ENCODE measurements around the gene POLN. TPM values are rescaled to one million over a fixed set of nuclear protein-coding genes. Genes with fewer than 3 reads are reported as not detected.

POLN gene
- total and polyA plus RNA-seq, 2 of the 4 experiments (the other 2 are of a cell fraction) = 0.63 to 0.72 TPM

- POLR2A ChIA-PET (ENCODE audit: unreplicated experiment) = no interaction called here
- WGBS, 2 experiments (ENCODE audit: extremely low coverage in 2 of 2, insufficient read length in 1 of 2) = 61% methylated on average over 5 of the region's 12 CpGs; no CpG with 5 or more reads in 1 of the 2 experiments
Measured at GRCh38 chr4:2075171-2075986, 166.5 kb downstream of the POLN start.

More at GRCh38 chr4:2075171-2075986, 166.5 kb downstream of the POLN start:
- Histone ChIP-seq H3K56ac (ENCODE audit: extremely low read depth, insufficient read depth, low read length) (no peak overlapping the region), H3K27me3 (ENCODE audit: control insufficient read depth, insufficient read depth, low read length) (peaks cover 19% of the 10 kb centered on the region), H4K20me1 (ENCODE audit: insufficient read depth, low read length) (no peaks in the 10 kb centered on the region), H3K9me3 (ENCODE audit: control insufficient read depth, insufficient read depth, low read length) (no peaks in the 10 kb centered on the region), H2BK20ac (ENCODE audit: low read depth, low read length) (no peak overlapping the region), H3K27ac (ENCODE audit: insufficient read depth, low read length) (no peak overlapping the region), H3K4me3 (ENCODE audit: insufficient read depth, low read depth, low read length) (no peak overlapping the region), H3K23ac (ENCODE audit: low read depth, low read length) (no peak overlapping the region), H2BK5ac (ENCODE audit: low read depth, low read length, poor library complexity, severe bottlenecking) (no peak overlapping the region), H2AFZ (replicated peaks; ENCODE audit: low read length, poor library complexity) (no peak overlapping the region), H3K9ac (ENCODE audit: low read depth, low read length) (no peak overlapping the region), H2BK120ac (ENCODE audit: low read depth, low read length) (no peak overlapping the region), H3K9me1 (ENCODE audit: insufficient read depth, low read length) (no peaks in the 10 kb centered on the region), H4K8ac (ENCODE audit: low read depth in 2 of 2, low read length in 2 of 2) (no peak overlapping the region), H4K5ac (ENCODE audit: low read depth, low read length) (no peak overlapping the region), H2AK9ac (replicated peaks; ENCODE audit: low read depth, low read length, poor library complexity) (no peak overlapping the region), H4K91ac (ENCODE audit: insufficient read depth, low read depth, low read length) (no peak overlapping the region), H3K14ac (replicated peaks; ENCODE audit: low read depth, low read length) (no peak overlapping the region), H2BK15ac (ENCODE audit: low read depth, low read length) (no peak overlapping the region), H3K79me1 (ENCODE audit: low read depth in 1 of 2, low read length in 2 of 2) (no peaks in the 10 kb centered on the region), H3K4me1 (ENCODE audit: control insufficient read depth, insufficient read depth, low read length) (no peaks in the 10 kb centered on the region), H3K18ac (ENCODE audit: low read depth, low read length) (no peak overlapping the region), H3K4me2 (ENCODE audit: low read depth, low read length) (no peak overlapping the region), H3K36me3 (ENCODE audit: control insufficient read depth, insufficient read depth, low read length) (no peaks in the 10 kb centered on the region), H2AK5ac (ENCODE audit: low read depth, low read length) (no peak overlapping the region), H3K4ac (ENCODE audit: low read depth, low read length) (no peak overlapping the region)
- intact Hi-C loops (cut with micrococcal nuclease) (no loop called here), in situ Hi-C loops (cut with MboI; ENCODE audit: low sequenced_read_pairs) (no loop called here), dilution Hi-C loops (cut with HindIII; ENCODE audit: low sequenced_read_pairs, unreplicated experiment) (no loop called here)
- ATAC-seq (ENCODE audit: low read depth) (no peak), DNase-seq (no peak)
- CTCF ChIA-PET = no interaction called here
- TF ChIP-seq USF2 (IDR thresholded peaks at IDR 0.05; ENCODE audit: low read depth, low read length) (no peak), ELK1 (IDR thresholded peaks at IDR 0.05; ENCODE audit: borderline replicate concordance, low read depth, low read length) (no peak), RCOR1 (IDR thresholded peaks at IDR 0.05; ENCODE audit: insufficient replicate concordance, low read length) (no peak), NFE2L2 (IDR thresholded peaks at IDR 0.05; ENCODE audit: low read depth, low read length) (no peak), BHLHE40 (IDR thresholded peaks at IDR 0.05; ENCODE audit: low read depth, low read length) (no peak), MAZ (IDR thresholded peaks at IDR 0.05; ENCODE audit: borderline replicate concordance, low read depth, low read length) (no peak), MAFK (IDR thresholded peaks at IDR 0.05; ENCODE audit: low read depth, low read length) (no peak), CEBPB (IDR thresholded peaks at IDR 0.05; ENCODE audit: low read depth, low read length) (no peak), RAD21 (IDR thresholded peaks at IDR 0.05; ENCODE audit: low read length) (no peak), SMC3 (IDR thresholded peaks at IDR 0.05; ENCODE audit: low read depth, low read length) (no peak), RFX5 (IDR thresholded peaks at IDR 0.05; ENCODE audit: low read depth, low read length) (no peak), CHD1 (IDR thresholded peaks at IDR 0.05; ENCODE audit: low read depth, low read length) (no peak)
- BruUV-seq (replicated peaks) = no TSS peak

Measured in IMR-90 (cell line).